Peyer's patch (tissue), 4 donors: ENCODE results near the gene ADORA3.

Experiments
- CTCF ChIP-seq, 6 experiments: fragments of 450-650 bp in 4 of 6; fragments of 200-600 bp in 2 of 6; sonication (generic) in 1 of 6; IDR thresholded peaks; one replicate each; pipeline ENCODE4 v1.5.1; 2017 to 2019; ENCODE audit warnings: antibody characterized with exemption in 6 of 6, mild to moderate bottlenecking in 3 of 6, moderate library complexity in 1 of 6
- POLR2A ChIP-seq, 2 donors: fragments of 450-650 bp; IDR thresholded peaks; one replicate each; pipeline ENCODE4 v1.5.1; 2017; ENCODE audit warnings: antibody characterized with exemption in 2 of 2, mild to moderate bottlenecking in 2 of 2, moderate library complexity in 2 of 2

- no peak for TF ChIP-seq CTCF (IDR thresholded peaks at IDR 0.05)
- TF ChIP-seq POLR2A (IDR thresholded peaks at IDR 0.05) = no peak
These were observed 38.8 kb upstream of the ADORA3 start for GRCh38 chr1:111542187-111542586.
